ENCODE data around the gene HSF2BP. TPM values are rescaled to one million over a fixed set of nuclear protein-coding genes. Genes with fewer than 3 reads are reported as not detected.

Gene HSF2BP
- total RNA-seq, 1 experiment from 2014 or later, result 1.5 TPM

DNA sequence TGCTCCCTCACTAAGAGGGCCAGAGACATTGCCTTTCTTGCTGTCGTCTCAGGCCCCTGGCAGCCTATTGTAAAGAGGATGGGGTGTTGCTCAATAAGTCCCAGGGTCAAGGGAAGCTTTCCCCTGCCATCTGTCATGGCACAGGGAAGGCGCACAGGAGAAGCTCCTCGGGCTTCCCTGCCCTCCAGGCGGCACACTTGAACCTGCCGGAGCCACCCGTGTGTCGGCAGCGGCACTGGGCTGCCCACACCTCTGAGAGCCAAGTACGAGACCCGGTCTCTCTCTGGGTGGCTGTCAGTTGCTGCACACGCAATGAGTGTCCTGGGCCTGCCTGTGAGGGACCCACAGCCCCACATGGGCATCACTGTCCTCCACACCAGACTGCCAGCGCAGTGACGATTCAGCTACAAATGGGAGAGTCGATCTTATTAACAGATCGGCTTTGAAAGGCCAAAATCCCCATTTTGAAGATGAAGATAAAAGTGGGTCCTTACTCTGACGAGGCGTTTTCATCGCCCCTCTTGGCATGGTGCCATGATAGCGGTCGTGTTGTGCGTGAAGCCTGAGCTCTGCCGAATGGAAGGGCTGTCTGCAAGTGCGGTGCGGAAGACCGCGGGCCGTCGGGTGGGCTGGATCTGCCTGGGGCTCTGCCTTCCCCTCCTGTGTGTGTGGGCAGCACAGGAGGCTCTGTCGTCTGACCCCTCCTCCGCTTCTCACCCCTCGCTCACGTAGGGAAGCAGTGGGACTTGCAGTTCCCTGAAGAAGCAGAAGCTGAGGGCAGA is 30.5 kb upstream of the HSF2BP start:
- H3K27me3 ChIP-seq (ENCODE audit: insufficient read depth, low read length), result no peaks in the 10 kb centered on the region
- no peaks in the 10 kb centered on the region for H3K9me3 Mint-ChIP-seq
- DNase-seq, result no peak
- no peaks in the 10 kb centered on the region for H4K20me1 ChIP-seq (ENCODE audit: control insufficient read depth, insufficient read depth, insufficient read length)
- H2BK15ac ChIP-seq (ENCODE audit: low read depth, low read length), result no peak overlapping the region
- no CpG with 5 or more reads among the region's 32 CpGs for WGBS (ENCODE audit: extremely low coverage, insufficient read length, low lambda C conversion rate)
- no peak overlapping the region for H3K18ac ChIP-seq (ENCODE audit: insufficient read length, low read depth, low read length)
- H2BK120ac ChIP-seq (ENCODE audit: low read depth, low read length, poor library complexity, severe bottlenecking), result no peak overlapping the region
- H3K9me3 ChIP-seq (ENCODE audit: control insufficient read depth, low read depth, low read length), result no peaks in the 10 kb centered on the region
- TF ChIP-seq, protein P1, sequence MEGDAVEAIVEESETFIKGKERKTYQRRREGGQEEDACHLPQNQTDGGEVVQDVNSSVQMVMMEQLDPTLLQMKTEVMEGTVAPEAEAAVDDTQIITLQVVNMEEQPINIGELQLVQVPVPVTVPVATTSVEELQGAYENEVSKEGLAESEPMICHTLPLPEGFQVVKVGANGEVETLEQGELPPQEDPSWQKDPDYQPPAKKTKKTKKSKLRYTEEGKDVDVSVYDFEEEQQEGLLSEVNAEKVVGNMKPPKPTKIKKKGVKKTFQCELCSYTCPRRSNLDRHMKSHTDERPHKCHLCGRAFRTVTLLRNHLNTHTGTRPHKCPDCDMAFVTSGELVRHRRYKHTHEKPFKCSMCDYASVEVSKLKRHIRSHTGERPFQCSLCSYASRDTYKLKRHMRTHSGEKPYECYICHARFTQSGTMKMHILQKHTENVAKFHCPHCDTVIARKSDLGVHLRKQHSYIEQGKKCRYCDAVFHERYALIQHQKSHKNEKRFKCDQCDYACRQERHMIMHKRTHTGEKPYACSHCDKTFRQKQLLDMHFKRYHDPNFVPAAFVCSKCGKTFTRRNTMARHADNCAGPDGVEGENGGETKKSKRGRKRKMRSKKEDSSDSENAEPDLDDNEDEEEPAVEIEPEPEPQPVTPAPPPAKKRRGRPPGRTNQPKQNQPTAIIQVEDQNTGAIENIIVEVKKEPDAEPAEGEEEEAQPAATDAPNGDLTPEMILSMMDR (conservative IDR thresholded peaks at IDR 0.05), result no peak
- H3K27ac Mint-ChIP-seq, result peak overlapping the region in 1 of 3 experiments; percentile 53; a peak in 1 of 7 replicates
- H4K5ac ChIP-seq (ENCODE audit: insufficient read length, low read depth, low read length), result no peak overlapping the region
- H2BK5ac ChIP-seq (ENCODE audit: insufficient read length, low read length), result no peak overlapping the region
- H3K4me1 ChIP-seq (ENCODE audit: insufficient read depth, low read length), result no peaks in the 10 kb centered on the region
- H3K56ac ChIP-seq (ENCODE audit: insufficient read length, low read depth, low read length), result no peak overlapping the region
- no peaks in the 10 kb centered on the region for H3K4me1 Mint-ChIP-seq
- H3K4me2 ChIP-seq (ENCODE audit: insufficient read depth, insufficient read length, low read length), result no peak overlapping the region
- no peaks in the 10 kb centered on the region for H3K23me2 ChIP-seq (ENCODE audit: insufficient read length, low read depth, low read length, poor library complexity, severe bottlenecking)
- no peak overlapping the region for H2AFZ ChIP-seq (ENCODE audit: low read length)
- H3K27me3 Mint-ChIP-seq (ENCODE audit: low read depth), result no peaks in the 10 kb centered on the region
- no peak overlapping the region for H3K4ac ChIP-seq (ENCODE audit: low read depth, low read length)
- no peak overlapping the region for H3K23ac ChIP-seq (ENCODE audit: insufficient read length, low read depth, low read length)
- no peak overlapping the region for H4K8ac ChIP-seq (replicated peaks; ENCODE audit: insufficient read length, low read depth, low read length)
- no peak overlapping the region for H2AK5ac ChIP-seq (ENCODE audit: insufficient read length, low read length)
- no peak overlapping the region for H3K14ac ChIP-seq (ENCODE audit: insufficient read depth, low read length)
- peaks cover 46 to 97% (median 94%) of the 10 kb centered on the region in 3 experiments; a peak in 6 of 7 replicates for H3K36me3 Mint-ChIP-seq (ENCODE audit: insufficient read depth in 1 of 3, low read depth in 3 of 3)
- H2BK20ac ChIP-seq (ENCODE audit: low read depth, low read length, poor library complexity, severe bottlenecking), result no peak overlapping the region
- no peak overlapping the region for H3K27ac ChIP-seq (ENCODE audit: insufficient read length, low read depth, low read length)
- H3K79me1 ChIP-seq (ENCODE audit: insufficient read depth, low read depth, low read length, poor library complexity, severe bottlenecking), result no peaks in the 10 kb centered on the region
- H3T11ph ChIP-seq (ENCODE audit: low read length), result no peak overlapping the region
- H2BK12ac ChIP-seq (ENCODE audit: insufficient read length, low read depth, low read length), result no peak overlapping the region
- H4K91ac ChIP-seq (ENCODE audit: insufficient read length, low read depth, low read length), result no peak overlapping the region
- H3K79me2 ChIP-seq (ENCODE audit: insufficient read depth, low read length), result no peaks in the 10 kb centered on the region
- no peak overlapping the region for H3K4me3 Mint-ChIP-seq
- H3K9ac ChIP-seq (ENCODE audit: extremely low read depth, insufficient read length, low read length), result no peak overlapping the region
